CD4-positive, alpha-beta memory T cell (primary cell): ENCODE measurements around the gene EMILIN3. TPM values are rescaled to one million over a fixed set of nuclear protein-coding genes. Genes with fewer than 3 reads are reported as not detected.
A peak's percentile ranks its signal among the peaks of the same experiment; 100 is the strongest.

ENCODE experiments used
- CTCF ChIA-PET: fragments of 350-600 bp; sonication (Branson Sonifier 250); formaldehyde crosslinking; loops from one replicate; lab custom pipeline; 2021; ENCODE audit warnings: inconsistent platforms; ENCODE audit not compliant: partially characterized antibody; lab: Charles Lee
- POLR2A ChIA-PET: fragments of 350-600 bp; sonication (Branson Sonifier 250); formaldehyde crosslinking; loops from one replicate; lab custom pipeline; 2021; ENCODE audit not compliant: partially characterized antibody; lab: Charles Lee
- DNase-seq, 5 donors: peaks; one replicate each; pipeline versions ENCODE4 v3.0.0 to v3.0.0-alpha.2; 2020 to 2022; ENCODE audit warnings: mixed read lengths in 1 of 5
- H3K27ac ChIP-seq: one replicate; pipeline ENCODE4 v1.7.0; 2013; ENCODE audit warnings: low read depth, low read length
- H3K27me3 ChIP-seq: 2 replicates; pipeline ENCODE4 v1.7.0; 2013; ENCODE audit warnings: mild to moderate bottlenecking, low read length, moderate library complexity; ENCODE audit not compliant: insufficient read depth
- H3K36me3 ChIP-seq: 2 replicates; pipeline ENCODE4 v1.7.0; 2013; ENCODE audit warnings: mild to moderate bottlenecking, low read length, moderate library complexity; ENCODE audit not compliant: insufficient read depth
- H3K4me1 ChIP-seq: 2 replicates; pipeline ENCODE4 v1.7.0; 2013; ENCODE audit warnings: mild to moderate bottlenecking, low read length, moderate library complexity; ENCODE audit not compliant: insufficient read depth
- H3K4me3 ChIP-seq, 2 donors: one replicate each; pipeline ENCODE4 v1.7.0; 2013; ENCODE audit warnings: low read length in 2 of 2, mild to moderate bottlenecking in 1 of 2
- H3K9me3 ChIP-seq, 2 donors: one replicate each; pipeline ENCODE4 v1.7.0; 2013; ENCODE audit warnings: low read length in 2 of 2, control low read depth in 1 of 2; ENCODE audit not compliant: control insufficient read depth in 1 of 2
- H3K27ac Mint-ChIP-seq, 7 donors: one replicate each; pipeline ENCODE4 v1.8.0; 2020 to 2021; ENCODE audit warnings: mixed read lengths in 7 of 7, mild to moderate bottlenecking in 6 of 7, inconsistent platforms in 3 of 7, moderate library complexity in 3 of 7
- H3K27me3 Mint-ChIP-seq, 2 donors: one replicate each; pipeline ENCODE4 v1.8.0; 2020 to 2021; ENCODE audit warnings: mixed read lengths in 2 of 2
- H3K36me3 Mint-ChIP-seq, 2 donors: one replicate each; pipeline ENCODE4 v1.8.0; 2020 to 2021; ENCODE audit warnings: mixed read lengths in 2 of 2, inconsistent platforms in 1 of 2, mild to moderate bottlenecking in 1 of 2
- H3K4me1 Mint-ChIP-seq, 4 donors: one replicate each; pipeline ENCODE4 v1.8.0; 2020 to 2021; ENCODE audit warnings: mixed read lengths in 4 of 4, mild to moderate bottlenecking in 1 of 4
- H3K4me3 Mint-ChIP-seq, 8 donors: one replicate each; pipeline ENCODE4 v1.8.0; 2020 to 2021; ENCODE audit warnings: mixed read lengths in 8 of 8, mild to moderate bottlenecking in 7 of 8, moderate library complexity in 6 of 8, inconsistent platforms in 3 of 8
- H3K9me3 Mint-ChIP-seq, 8 donors: one replicate each; pipeline ENCODE4 v1.8.0; 2020 to 2021; ENCODE audit warnings: mixed read lengths in 8 of 8, mild to moderate bottlenecking in 5 of 8, inconsistent platforms in 3 of 8, moderate library complexity in 1 of 8
- intact Hi-C: fragments of 100-400 bp; cut with micrococcal nuclease; formaldehyde crosslinking; loops from one replicate; pipeline ENCODE4 v1.15.1; 2023
- polyA plus RNA-seq, 2 donors: library from polyadenylated mRNA; unstranded; fragments of 300-500 nt; fragmentation: Illumina TruSeq; gene quantifications; one replicate each; pipeline ENCODE4 v1.2.3, GENCODE V29; 2021
- total RNA-seq, 2 experiments: library from RNA; stranded (reverse); gene quantifications; one replicate each; pipeline ENCODE4 v1.2.3, GENCODE V29; 2021

Gene EMILIN3
- total and polyA plus RNA-seq, 4 experiments from 2014 or later, result not detected

GRCh38 chr20:41327178-41327577 is 39.4 kb downstream of the EMILIN3 start:
- Mint-ChIP-seq H3K4me1 (peaks cover 7 to 16% (median 9%) of the 10 kb centered on the region in 4 donors), H3K27ac (peak overlapping the region in 2 of 7 donors; percentile 22 to 67), H3K36me3 (no peaks in the 10 kb centered on the region), H3K27me3 (peaks cover 0 to 2% of the 10 kb centered on the region in 2 donors), H3K9me3 (no peaks in the 10 kb centered on the region), H3K4me3 (no peak overlapping the region)
- Histone ChIP-seq H3K27me3 (no peaks in the 10 kb centered on the region), H3K27ac (no peak overlapping the region), H3K4me3 (no peak overlapping the region), H3K9me3 (no peaks in the 10 kb centered on the region), H3K4me1 (peaks cover 10% of the 10 kb centered on the region), H3K36me3 (no peaks in the 10 kb centered on the region)
- ChIA-PET CTCF (interaction anchor here (1.2 to 2.1 kb wide), 3 partner anchors 11 to 336 kb away, joined by 4 to 6 read pairs (median 5); no protein-coding TSS in a partner anchor), POLR2A (no interaction called here)
- DNase-seq, result no peak
- intact Hi-C loops, result no loop called here

- DNase-seq, result no peak
- H3K36me3 ChIP-seq, result no peaks in the 10 kb centered on the region
- Mint-ChIP-seq H3K4me3 (no peak overlapping the region), H3K4me1 (peaks cover 5 to 25% (median 16%) of the 10 kb centered on the region in 4 donors), H3K36me3 (no peaks in the 10 kb centered on the region), H3K9me3 (no peaks in the 10 kb centered on the region), H3K27ac (peak overlapping the region in 1 of 7 donors; percentile 7), H3K27me3 (no peaks in the 10 kb centered on the region)
- no peak overlapping the region for H3K4me3 ChIP-seq
- CTCF ChIA-PET, result interaction anchor here (1.2 kb wide), 1 partner anchor 9 kb away, joined by 4 read pairs; no protein-coding TSS in a partner anchor
- H3K9me3 ChIP-seq, result no peaks in the 10 kb centered on the region
- H3K4me1 ChIP-seq, result peaks cover 16% of the 10 kb centered on the region
- no peak overlapping the region for H3K27ac ChIP-seq
- intact Hi-C loops, result no loop called here
- POLR2A ChIA-PET, result interaction anchor here (0.6 kb wide), 1 partner anchor 183 kb away, joined by 3 read pairs; no protein-coding TSS in a partner anchor
- H3K27me3 ChIP-seq, result no peaks in the 10 kb centered on the region
These were observed 45.6 kb downstream of the EMILIN3 start for GRCh38 chr20:41320976-41321375.

- intact Hi-C loops, result no loop called here
- ChIA-PET POLR2A (no interaction called here), CTCF (interaction anchor here (1.2 kb wide), 1 partner anchor 9 kb away, joined by 4 read pairs; no protein-coding TSS in a partner anchor)
- Mint-ChIP-seq H3K4me3 (no peak overlapping the region), H3K36me3 (no peaks in the 10 kb centered on the region), H3K9me3 (no peaks in the 10 kb centered on the region), H3K4me1 (peaks cover 5 to 27% (median 18%) of the 10 kb centered on the region in 4 donors), H3K27me3 (no peaks in the 10 kb centered on the region), H3K27ac (no peak overlapping the region)
- Histone ChIP-seq H3K4me3 (no peak overlapping the region), H3K36me3 (no peaks in the 10 kb centered on the region), H3K9me3 (no peaks in the 10 kb centered on the region), H3K4me1 (peaks cover 16% of the 10 kb centered on the region), H3K27me3 (no peaks in the 10 kb centered on the region), H3K27ac (no peak overlapping the region)
- DNase-seq, result no peak
These were observed 46.2 kb downstream of the EMILIN3 start for GRCh38 chr20:41320441-41320840.

- no peaks in the 10 kb centered on the region for H3K36me3 Mint-ChIP-seq
- no peaks in the 10 kb centered on the region for H3K27me3 ChIP-seq
- H3K9me3 ChIP-seq, result no peaks in the 10 kb centered on the region
- H3K27ac ChIP-seq, result peak overlapping the region; percentile 40
- no peaks in the 10 kb centered on the region for H3K36me3 ChIP-seq
- H3K27ac Mint-ChIP-seq, result peak overlapping the region; percentile 45 to 87 (median 83)
- DNase-seq, result no peak
- H3K4me1 Mint-ChIP-seq, result peaks cover 7 to 27% (median 18%) of the 10 kb centered on the region in 4 donors
- peaks cover 16% of the 10 kb centered on the region for H3K4me1 ChIP-seq
- peak overlapping the region in 1 of 2 donors; percentile 44 for H3K4me3 ChIP-seq
- intact Hi-C loops, result loop anchor here (5.0 kb wide), 1 partner anchor 161 kb away; no protein-coding TSS in a partner anchor
- ChIA-PET CTCF (interaction anchor here (1.0 to 1.1 kb wide), 2 partner anchors 183 to 184 kb away, joined by 3 to 4 read pairs; no protein-coding TSS in a partner anchor), POLR2A (no interaction called here)
- no peaks in the 10 kb centered on the region for H3K9me3 Mint-ChIP-seq
- no peaks in the 10 kb centered on the region for H3K27me3 Mint-ChIP-seq
- peak overlapping the region; percentile 73 to 83 (median 78) for H3K4me3 Mint-ChIP-seq
These were observed 48.4 kb downstream of the EMILIN3 start for GRCh38 chr20:41318271-41318649.

- CTCF ChIA-PET, result interaction anchor here (1.1 to 2.0 kb wide), 2 partner anchors 183 to 184 kb away, joined by 4 to 10 read pairs; no protein-coding TSS in a partner anchor
- Histone ChIP-seq H3K4me3 (peak within 1 kb of the TSS; percentile 21 to 74), H3K27ac (peak within 1 kb of the TSS; percentile 48), H3K36me3 (no peaks in the 10 kb centered on the region), H3K27me3 (no peaks in the 10 kb centered on the region), H3K9me3 (no peaks in the 10 kb centered on the region), H3K4me1 (peaks cover 16% of the 10 kb centered on the region)
- Mint-ChIP-seq H3K4me1 (peaks cover 7 to 27% (median 18%) of the 10 kb centered on the region in 4 donors), H3K36me3 (no peaks in the 10 kb centered on the region), H3K27ac (peak within 1 kb of the TSS; percentile 79 to 90 (median 84)), H3K27me3 (no peaks in the 10 kb centered on the region), H3K9me3 (no peaks in the 10 kb centered on the region), H3K4me3 (peak within 1 kb of the TSS; percentile 85 to 90 (median 87))
- POLR2A ChIA-PET, result interaction anchor here (0.6 to 1.8 kb wide), 4 partner anchors 10 to 180 kb away, joined by 3 to 10 read pairs (median 4); partner anchors contain the start of gene PLCG1
- DNase-seq, result peak; percentile 91 to 97 (median 95)
- intact Hi-C loops, result loop anchor here (1.0 to 5.0 kb wide), 8 partner anchors 23 to 376 kb away; partner anchors contain the start of genes CHD6, LPIN3, PLCG1 and TOP1
These were observed 48.9 kb downstream of the EMILIN3 start, which contains the start of gene ZHX3 for GRCh38 chr20:41317546-41318270. TSS of gene ZHX3 (minus strand) at chr20:41317731. CDS start at chr20:41204916, 112,815 bp downstream.

- POLR2A ChIA-PET, result interaction anchor here (0.6 to 1.8 kb wide), 5 partner anchors 9 to 179 kb away, joined by 3 to 10 read pairs (median 3); partner anchors contain the start of gene PLCG1
- H3K36me3 ChIP-seq, result no peaks in the 10 kb centered on the region
- CTCF ChIA-PET, result interaction anchor here (0.8 to 2.0 kb wide), 3 partner anchors 22 to 182 kb away, joined by 3 to 10 read pairs (median 4); partner anchors contain the start of gene LPIN3
- intact Hi-C loops, result loop anchor here (1.0 to 5.0 kb wide), 8 partner anchors 24 to 376 kb away; partner anchors contain the start of genes CHD6, LPIN3, PLCG1 and TOP1
- peaks cover 16% of the 10 kb centered on the region for H3K4me1 ChIP-seq
- Mint-ChIP-seq H3K4me3 (peak overlapping the region; percentile 85 to 90 (median 87)), H3K36me3 (no peaks in the 10 kb centered on the region), H3K27ac (peak overlapping the region; percentile 54 to 90 (median 78)), H3K4me1 (peaks cover 7 to 27% (median 18%) of the 10 kb centered on the region in 4 donors), H3K27me3 (no peaks in the 10 kb centered on the region), H3K9me3 (no peaks in the 10 kb centered on the region)
- H3K4me3 ChIP-seq, result peak overlapping the region; percentile 21 to 74
- DNase-seq, result peak in 3 of 5 donors; percentile 50 to 76 (median 67)
- no peaks in the 10 kb centered on the region for H3K27me3 ChIP-seq
- peak overlapping the region; percentile 48 for H3K27ac ChIP-seq
- H3K9me3 ChIP-seq, result no peaks in the 10 kb centered on the region
These were observed 49.7 kb downstream of the EMILIN3 start for GRCh38 chr20:41316602-41317545.
